IMR-90 (cell line): ENCODE measurements around the gene LRP5. TPM values are rescaled to one million over a fixed set of nuclear protein-coding genes. Genes with fewer than 3 reads are reported as not detected.

Source experiments
- ATAC-seq: fragments of 200-7000 bp; cut with Tn5 transposase; 2 replicates; pipeline ENCODE4 v1.9.1; 2020; ENCODE audit warnings: low read depth, mild to moderate bottlenecking, moderate library complexity
- BruUV-seq: library from RNA; stranded (reverse); fragments of 400-500 nt; replicated peaks from 2 replicates; lab custom pipeline; 2021; lab: Mats Ljungman, UMichigan
- CTCF ChIA-PET: fragments of 300-600 bp; formaldehyde crosslinking; extraction: SDS; loops from one replicate; lab custom pipeline; 2021; ENCODE audit warnings: antibody characterized with exemption; lab: Yijun Ruan, JAX
- POLR2A ChIA-PET: fragments of 300-600 bp; sonication (Branson Sonifier 250); formaldehyde crosslinking; loops from one replicate; lab custom pipeline; 2022; ENCODE audit warnings: antibody characterized with exemption; ENCODE audit not compliant: unreplicated experiment; lab: Charles Lee
- DNase-seq: peaks from one replicate; pipeline ENCODE4 v3.0.0; 2013
- H2AFZ ChIP-seq: replicated peaks from 2 replicates; pipeline ENCODE3; 2013; ENCODE audit warnings: low read length, mild to moderate bottlenecking; ENCODE audit not compliant: poor library complexity
- H2AK5ac ChIP-seq: 2 replicates; pipeline ENCODE4 v1.6.1; 2013; ENCODE audit warnings: low read depth, low read length, inconsistent platforms
- H2AK9ac ChIP-seq: replicated peaks from 2 replicates; pipeline ENCODE3; 2013; ENCODE audit warnings: mild to moderate bottlenecking, low read depth, low read length, moderate library complexity; ENCODE audit not compliant: poor library complexity
- H2BK120ac ChIP-seq: 2 replicates; pipeline ENCODE4 v1.6.1; 2013; ENCODE audit warnings: low read depth, low read length, inconsistent platforms
- H2BK15ac ChIP-seq: 3 replicates; pipeline ENCODE4 v1.6.1; 2013; ENCODE audit warnings: low read depth, low read length, inconsistent platforms
- H2BK20ac ChIP-seq: 2 replicates; pipeline ENCODE4 v1.6.1; 2013; ENCODE audit warnings: low read depth, mild to moderate bottlenecking, inconsistent platforms, low read length, moderate library complexity
- H2BK5ac ChIP-seq: 2 replicates; pipeline ENCODE4 v1.6.1; 2013; ENCODE audit warnings: mild to moderate bottlenecking, low read depth, low read length, inconsistent platforms; ENCODE audit not compliant: poor library complexity, severe bottlenecking
- H3K14ac ChIP-seq: replicated peaks from 2 replicates; pipeline ENCODE4 v1.6.1; 2013; ENCODE audit warnings: low read depth, low read length, inconsistent platforms
- H3K18ac ChIP-seq: 2 replicates; pipeline ENCODE4 v1.6.1; 2013; ENCODE audit warnings: low read depth, low read length, control low read depth
- H3K23ac ChIP-seq: 2 replicates; pipeline ENCODE4 v1.6.1; 2013; ENCODE audit warnings: low read depth, low read length, inconsistent platforms
- H3K27ac ChIP-seq: 2 replicates; pipeline ENCODE4 v1.5.1; 2013; ENCODE audit warnings: mild to moderate bottlenecking, control low read depth, low read length; ENCODE audit not compliant: insufficient read depth
- H3K27me3 ChIP-seq: 2 replicates; pipeline ENCODE4 v1.6.1; 2013; ENCODE audit warnings: low read length; ENCODE audit not compliant: control insufficient read depth, insufficient read depth
- H3K36me3 ChIP-seq: 2 replicates; pipeline ENCODE4 v1.6.1; 2013; ENCODE audit warnings: low read length, mixed read lengths; ENCODE audit not compliant: control insufficient read depth, insufficient read depth
- H3K4ac ChIP-seq: 2 replicates; pipeline ENCODE4 v1.6.1; 2013; ENCODE audit warnings: low read depth, low read length, inconsistent platforms
- H3K4me1 ChIP-seq: 2 replicates; pipeline ENCODE4 v1.6.1; 2013; ENCODE audit warnings: low read length, mixed read lengths; ENCODE audit not compliant: control insufficient read depth, insufficient read depth
- H3K4me2 ChIP-seq: 2 replicates; pipeline ENCODE4 v1.6.1; 2013; ENCODE audit warnings: low read depth, mild to moderate bottlenecking, control low read depth, low read length, moderate library complexity
- H3K4me3 ChIP-seq: 2 replicates; pipeline ENCODE4 v1.5.1; 2013; ENCODE audit warnings: low read depth, mild to moderate bottlenecking, control low read depth, low read length, moderate library complexity; ENCODE audit not compliant: insufficient read depth
- H3K56ac ChIP-seq: 2 replicates; pipeline ENCODE4 v1.6.1; 2013; ENCODE audit warnings: low read length, inconsistent platforms; ENCODE audit not compliant: insufficient read depth; ENCODE audit errors: extremely low read depth
- H3K79me1 ChIP-seq, 2 experiments: 2 replicates each; pipeline ENCODE4 v1.6.1; 2013; ENCODE audit warnings: low read length in 2 of 2, inconsistent platforms in 1 of 2, low read depth in 1 of 2
- H3K9ac ChIP-seq: 2 replicates; pipeline ENCODE4 v1.6.1; 2013; ENCODE audit warnings: low read depth, low read length, control low read depth
- H3K9me1 ChIP-seq: 2 replicates; pipeline ENCODE4 v1.6.1; 2013; ENCODE audit warnings: low read length, inconsistent platforms; ENCODE audit not compliant: insufficient read depth
- H3K9me3 ChIP-seq: 2 replicates; pipeline ENCODE4 v1.6.1; 2013; ENCODE audit warnings: low read length; ENCODE audit not compliant: control insufficient read depth, insufficient read depth
- H4K20me1 ChIP-seq: 2 replicates; pipeline ENCODE4 v1.6.1; 2013; ENCODE audit warnings: low read length, inconsistent platforms; ENCODE audit not compliant: insufficient read depth
- H4K5ac ChIP-seq: 2 replicates; pipeline ENCODE4 v1.6.1; 2013; ENCODE audit warnings: mild to moderate bottlenecking, low read depth, low read length, control low read depth
- H4K8ac ChIP-seq, 2 experiments: 2 replicates each; pipeline ENCODE4 v1.6.1; 2013; ENCODE audit warnings: low read depth in 2 of 2, low read length in 2 of 2, control low read depth in 1 of 2, inconsistent platforms in 1 of 2
- H4K91ac ChIP-seq: 2 replicates; pipeline ENCODE4 v1.6.1; 2013; ENCODE audit warnings: low read depth, low read length, inconsistent platforms; ENCODE audit not compliant: insufficient read depth
- BHLHE40 ChIP-seq: fragments of 150-350 bp; IDR thresholded peaks from 2 replicates; pipeline ENCODE4 v1.6.1; 2016; ENCODE audit warnings: mild to moderate bottlenecking, low read depth, low read length
- FOS ChIP-seq: fragments of 150-350 bp; IDR thresholded peaks from 2 replicates; pipeline ENCODE4 v1.6.1; 2016; ENCODE audit warnings: low read depth, low read length
- MXI1 ChIP-seq: IDR thresholded peaks from 2 replicates; pipeline ENCODE4 v1.6.1; 2012; ENCODE audit warnings: low read depth, mild to moderate bottlenecking, low read length, moderate library complexity, borderline replicate concordance
- NFE2L2 ChIP-seq: fragments of 150-350 bp; IDR thresholded peaks from 2 replicates; pipeline ENCODE4 v1.6.1; 2016; ENCODE audit warnings: low read depth, mild to moderate bottlenecking, low read length
- POLR2A ChIP-seq: IDR thresholded peaks from 2 replicates; pipeline ENCODE4 v1.6.1; 2012; ENCODE audit warnings: mild to moderate bottlenecking, low read depth, low read length
- RAD21 ChIP-seq: IDR thresholded peaks from 2 replicates; pipeline ENCODE4 v1.6.1; 2012; ENCODE audit warnings: low read length, improper control_type of control experiment
- RCOR1 ChIP-seq: IDR thresholded peaks from 2 replicates; pipeline ENCODE4 v1.6.1; 2012; ENCODE audit warnings: mild to moderate bottlenecking, low read length, improper control_type of control experiment; ENCODE audit not compliant: insufficient replicate concordance
- RFX5 ChIP-seq: IDR thresholded peaks from 2 replicates; pipeline ENCODE4 v1.8.0; 2012; ENCODE audit warnings: low read depth, mild to moderate bottlenecking, low read length, moderate library complexity
- SMC3 ChIP-seq: fragments of 150-350 bp; IDR thresholded peaks from 2 replicates; pipeline ENCODE4 v1.6.1; 2016; ENCODE audit warnings: low read depth, mild to moderate bottlenecking, antibody characterized with exemption, low read length, moderate library complexity
- WGBS, 2 experiments: methylation state at CpG; one replicate each; pipeline versions ENCODE4 v1.1.5 to v1.1.7; 2013; ENCODE audit warnings: missing lambda C conversion rate in 2 of 2; ENCODE audit not compliant: insufficient read length in 1 of 2; ENCODE audit errors: extremely low coverage in 2 of 2; 5-methylcytosine and 5-hydroxymethylcytosine counted together
- dilution Hi-C: fragments of 300-500 bp; cut with HindIII; formaldehyde crosslinking; loops from one replicate; pipeline ENCODE4 v1.14.3; 2018; ENCODE audit warnings: low sequenced_read_pairs; ENCODE audit not compliant: unreplicated experiment
- in situ Hi-C: fragments of 300-500 bp; cut with MboI; formaldehyde crosslinking; loops from 3 replicates; pipeline ENCODE4 v1.14.3; 2019; ENCODE audit warnings: low sequenced_read_pairs, inconsistent platforms, mixed read lengths
- intact Hi-C: fragments of 100-400 bp; cut with micrococcal nuclease; formaldehyde crosslinking; loops from 2 replicates; pipeline ENCODE4 v1.10.0; 2022
- polyA plus RNA-seq, 3 experiments: library from polyadenylated mRNA; depleted of rRNA; stranded (reverse); fragments of >200 nt; gene quantifications; 2 replicates each; pipeline ENCODE4 v1.2.3, GENCODE V29; 2012; ENCODE audit warnings: low replicate concordance in 1 of 3
- total RNA-seq: library from RNA; depleted of rRNA; stranded (reverse); fragments of >200 nt; gene quantifications from 2 replicates; pipeline ENCODE4 v1.2.3, GENCODE V29; 2012
- TF ChIP-seq, protein P1 (sequence below): conservative IDR thresholded peaks from 2 replicates; pipeline ENCODE4 v1.5.1; 2012; ENCODE audit warnings: mild to moderate bottlenecking, low read depth, low read length, improper control_type of control experiment

The LRP5 gene
- total and polyA plus RNA-seq, 2 of the 4 experiments (the other 2 are of a cell fraction): 10.4 to 15.0 TPM

DNA sequence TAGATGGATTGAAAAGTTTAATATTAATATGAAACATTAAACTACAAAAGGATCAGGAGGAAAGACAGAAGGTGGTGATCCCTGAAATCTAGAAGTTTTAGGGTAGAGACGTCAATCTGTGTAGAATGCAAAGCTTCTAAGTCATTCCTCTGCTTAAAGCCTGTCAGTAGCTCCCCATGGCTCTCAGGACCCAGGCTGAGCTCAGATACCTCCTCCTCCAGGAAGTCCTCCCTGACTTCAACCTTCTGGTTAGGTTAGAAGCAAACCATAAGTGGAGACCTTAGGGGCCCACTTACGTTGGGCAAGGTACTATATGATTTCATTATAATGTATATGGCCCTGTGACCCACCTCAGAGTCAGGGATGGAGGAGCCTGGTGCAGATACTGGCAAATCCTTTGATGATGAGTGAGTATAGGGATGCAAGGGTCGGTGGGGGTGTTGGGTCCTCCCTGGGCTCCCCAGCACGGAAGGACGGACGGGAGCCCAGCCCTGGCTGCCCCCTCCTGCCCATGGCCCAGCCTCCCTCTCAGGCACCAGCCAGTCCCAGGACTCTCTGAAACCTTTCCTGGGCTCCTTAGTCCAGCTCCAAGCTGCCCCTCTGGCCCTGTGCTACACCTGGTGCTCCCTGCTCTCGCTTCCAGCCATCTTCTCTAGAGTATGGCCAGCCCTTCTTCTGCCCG is 145.0 kb downstream of the LRP5 start:
- Histone ChIP-seq H4K91ac (no peak overlapping the region), H3K36me3 (no peaks in the 10 kb centered on the region), H4K8ac (no peak overlapping the region), H3K4ac (no peak overlapping the region), H2BK15ac (no peak overlapping the region), H4K5ac (no peak overlapping the region), H2BK20ac (no peak overlapping the region), H3K14ac (no peak overlapping the region), H3K4me2 (no peak overlapping the region), H2BK120ac (no peak overlapping the region), H3K27me3 (peaks cover 3% of the 10 kb centered on the region; the same call in 1 of the 2 replicates), H3K18ac (no peak overlapping the region), H3K27ac (no peak overlapping the region), H3K4me3 (no peak overlapping the region), H2AK5ac (no peak overlapping the region), H3K9me1 (peaks cover 1% of the 10 kb centered on the region), H3K9ac (no peak overlapping the region), H2AK9ac (no peak overlapping the region), H3K56ac (no peak overlapping the region), H3K23ac (no peak overlapping the region), H2BK5ac (no peak overlapping the region), H3K9me3 (no peaks in the 10 kb centered on the region), H2AFZ (no peak overlapping the region), H3K4me1 (no peaks in the 10 kb centered on the region; the same call in 1 of the 2 replicates), H4K20me1 (peaks cover 14% of the 10 kb centered on the region), H3K79me1 (peaks cover 0 to 12% of the 10 kb centered on the region in 2 experiments; a peak in 2 of 4 replicates)
- CTCF ChIA-PET: no interaction called here
- BruUV-seq: no TSS peak
- no peak for ATAC-seq
- no peak for DNase-seq
- intact Hi-C loops: no loop called here
- TF ChIP-seq FOS: no peak
- TF ChIP-seq SMC3: no peak
- no peak for TF ChIP-seq RFX5
- no peak for TF ChIP-seq RAD21
- TF ChIP-seq POLR2A: no peak
- TF ChIP-seq, protein P1, sequence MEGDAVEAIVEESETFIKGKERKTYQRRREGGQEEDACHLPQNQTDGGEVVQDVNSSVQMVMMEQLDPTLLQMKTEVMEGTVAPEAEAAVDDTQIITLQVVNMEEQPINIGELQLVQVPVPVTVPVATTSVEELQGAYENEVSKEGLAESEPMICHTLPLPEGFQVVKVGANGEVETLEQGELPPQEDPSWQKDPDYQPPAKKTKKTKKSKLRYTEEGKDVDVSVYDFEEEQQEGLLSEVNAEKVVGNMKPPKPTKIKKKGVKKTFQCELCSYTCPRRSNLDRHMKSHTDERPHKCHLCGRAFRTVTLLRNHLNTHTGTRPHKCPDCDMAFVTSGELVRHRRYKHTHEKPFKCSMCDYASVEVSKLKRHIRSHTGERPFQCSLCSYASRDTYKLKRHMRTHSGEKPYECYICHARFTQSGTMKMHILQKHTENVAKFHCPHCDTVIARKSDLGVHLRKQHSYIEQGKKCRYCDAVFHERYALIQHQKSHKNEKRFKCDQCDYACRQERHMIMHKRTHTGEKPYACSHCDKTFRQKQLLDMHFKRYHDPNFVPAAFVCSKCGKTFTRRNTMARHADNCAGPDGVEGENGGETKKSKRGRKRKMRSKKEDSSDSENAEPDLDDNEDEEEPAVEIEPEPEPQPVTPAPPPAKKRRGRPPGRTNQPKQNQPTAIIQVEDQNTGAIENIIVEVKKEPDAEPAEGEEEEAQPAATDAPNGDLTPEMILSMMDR: no peak
- no peak for TF ChIP-seq NFE2L2
- no peak for TF ChIP-seq RCOR1
- no peak for TF ChIP-seq MXI1
- TF ChIP-seq BHLHE40: no peak
- in situ Hi-C loops: no loop called here
- WGBS, 2 experiments: 46% methylated on average over 4 of the region's 8 CpGs; no CpG with 5 or more reads in 1 of the 2 experiments
- POLR2A ChIA-PET: no interaction called here
- dilution Hi-C loops: no loop called here
